K562 (cell line): ENCODE results near the gene FEN1. TPM values are rescaled to one million over a fixed set of nuclear protein-coding genes. Genes with fewer than 3 reads are reported as not detected.

Experiments used
- ATAC-seq: fragments of 200-7000 bp; cut with Tn5 transposase; 3 replicates; pipeline ENCODE4 v1.9.1; 2020; ENCODE audit warnings: moderate library complexity
- BruUV-seq: library from RNA; stranded (reverse); fragments of 400-500 nt; replicated peaks from 2 replicates; lab custom pipeline; 2021; lab: Mats Ljungman, UMichigan
- CTCF ChIA-PET: fragments of 300-600 bp; formaldehyde crosslinking; extraction: SDS; loops from one replicate; lab custom pipeline; 2021; ENCODE audit warnings: low intra/inter-chr PET ratio; lab: Yijun Ruan, JAX
- POLR2A ChIA-PET: fragments of 300-600, 350-650 bp; sonication (Branson Sonifier 250); formaldehyde crosslinking; extraction: SDS; loops from one replicate; lab custom pipeline; 2021; ENCODE audit warnings: antibody characterized with exemption, inconsistent platforms; lab: Yijun Ruan, JAX
- DNase-seq, 4 experiments: peaks; one replicate each; pipeline versions ENCODE4 v3.0.0 to v3.0.0-alpha.2; 2011 to 2018; ENCODE audit warnings: low spot score in 3 of 4, mixed read lengths in 3 of 4; ENCODE audit errors: extremely low read depth in 1 of 4
- FAIRE-seq: peaks from 2 replicates; lab custom pipeline; 2011; peaks lifted over from hg19 to GRCh38; lab: Jason Lieb, UNC
- H2AFZ ChIP-seq: 2 replicates; pipeline ENCODE4 v1.6.0; 2011; ENCODE audit warnings: low read depth, low read length, control low read depth, inconsistent platforms
- H3K27ac ChIP-seq: fragments of 200-600 bp; 3 replicates; pipeline ENCODE4 v1.8.0; 2011; ENCODE audit warnings: low read depth, mild to moderate bottlenecking, control low read depth, inconsistent platforms, low read length, moderate library complexity, mixed read lengths; ENCODE audit errors: extremely low read depth
- H3K27me3 ChIP-seq, 2 experiments: fragments of 300-600 bp in 1 of 2; 2 replicates in 1 of 2; 3 replicates in 1 of 2; pipeline versions ENCODE4 v1.6.0 to v1.8.0; 2011; ENCODE audit warnings: inconsistent platforms in 2 of 2, low read length in 2 of 2, mild to moderate bottlenecking in 1 of 2, mixed read lengths in 1 of 2, moderate library complexity in 1 of 2; ENCODE audit not compliant: control insufficient read depth in 2 of 2, insufficient read depth in 2 of 2
- H3K36me3 ChIP-seq: fragments of 300-600 bp; 3 replicates; pipeline ENCODE4 v1.8.0; 2011; ENCODE audit warnings: mild to moderate bottlenecking, low read length, inconsistent platforms; ENCODE audit not compliant: control insufficient read depth, insufficient read depth
- H3K4me1 ChIP-seq, 2 experiments: fragments of 200-600 bp in 1 of 2; replicated peaks in 1 of 2; 2 replicates in 1 of 2; 3 replicates in 1 of 2; pipeline versions ENCODE4 v1.5.1 to v1.8.0; 2011; ENCODE audit warnings: inconsistent platforms in 2 of 2, low read length in 2 of 2, mild to moderate bottlenecking in 1 of 2, mixed read lengths in 1 of 2, moderate library complexity in 1 of 2; ENCODE audit not compliant: control insufficient read depth in 2 of 2, insufficient read depth in 2 of 2
- H3K4me2 ChIP-seq: 2 replicates; pipeline ENCODE4 v1.6.1; 2011; ENCODE audit warnings: low read length, control low read depth, inconsistent platforms, mixed read lengths; ENCODE audit not compliant: insufficient read depth
- H3K4me3 ChIP-seq: fragments of 200-600 bp; sonication (generic), shearing (Covaris generic); 2 replicates; pipeline ENCODE4 v1.5.1; 2016; ENCODE audit warnings: control low read depth, inconsistent platforms
- H3K79me2 ChIP-seq: fragments of 200-600 bp; 3 replicates; pipeline ENCODE4 v1.8.0; 2011; ENCODE audit warnings: low read length, inconsistent platforms; ENCODE audit not compliant: control insufficient read depth, insufficient read depth
- H3K9ac ChIP-seq, 2 experiments: 2 replicates each; pipeline versions ENCODE4 v1.6.0 to v1.6.1; 2011; ENCODE audit warnings: low read depth in 2 of 2, low read length in 2 of 2, control low read depth in 1 of 2, inconsistent platforms in 1 of 2, mild to moderate bottlenecking in 1 of 2, mixed read lengths in 1 of 2; ENCODE audit not compliant: insufficient read depth in 1 of 2
- H3K9me1 ChIP-seq: one replicate; pipeline ENCODE4 v1.6.0; 2011; ENCODE audit warnings: inconsistent platforms, mild to moderate bottlenecking, low read length, moderate library complexity; ENCODE audit not compliant: control insufficient read depth, insufficient read depth
- H3K9me3 ChIP-seq: replicated peaks from 2 replicates; pipeline ENCODE4 v1.5.1; 2011; ENCODE audit warnings: low read depth, low read length, inconsistent platforms; ENCODE audit not compliant: control insufficient read depth, insufficient read depth
- H4K20me1 ChIP-seq: replicated peaks from 2 replicates; pipeline ENCODE4 v1.6.1; 2011; ENCODE audit warnings: low read length, inconsistent platforms, mixed read lengths; ENCODE audit not compliant: control insufficient read depth, insufficient read depth
- BRF2 ChIP-seq: IDR thresholded peaks from 3 replicates; pipeline ENCODE4 v1.6.1; 2011; ENCODE audit warnings: borderline replicate concordance, mild to moderate bottlenecking; ENCODE audit not compliant: insufficient read length, insufficient read depth
- CTBP1 ChIP-seq: fragments of 450-650 bp; IDR thresholded peaks from 2 replicates; pipeline ENCODE4 v1.6.1; 2016; ENCODE audit warnings: borderline replicate concordance
- E2F5 ChIP-seq: sonication (generic); formaldehyde crosslinking; IDR thresholded peaks from 2 replicates; pipeline ENCODE4 v1.8.0; 2022; ENCODE audit warnings: mild to moderate bottlenecking, missing genetic modification reagents
- ETS1 ChIP-seq: conservative IDR thresholded peaks from 2 replicates; pipeline ENCODE4 v1.6.1; 2011; ENCODE audit warnings: low read depth, mild to moderate bottlenecking, low read length; ENCODE audit not compliant: control insufficient read depth
- KDM1A ChIP-seq, 2 experiments: fragments of 450-650 bp; IDR thresholded peaks; 2 replicates each; pipeline ENCODE4 v1.6.1; 2016; ENCODE audit warnings: mild to moderate bottlenecking in 2 of 2
- MLLT1 ChIP-seq, 2 experiments: fragments of 450-650 bp; IDR thresholded peaks; 2 replicates each; pipeline ENCODE4 v1.6.1; 2016
- MTA3 ChIP-seq: fragments of 450-650 bp; formaldehyde crosslinking; IDR thresholded peaks from 2 replicates; pipeline ENCODE4 v1.6.1; 2017; ENCODE audit warnings: mild to moderate bottlenecking, borderline replicate concordance
- MYC ChIP-seq, 2 experiments: fragments of 250-450 bp in 1 of 2; sonication (Bioruptor Pico) in 1 of 2; IDR thresholded peaks; 2 replicates each; pipeline versions ENCODE4 v1.5.1 to v1.6.1; 2012 to 2021; ENCODE audit warnings: low read depth in 2 of 2, borderline replicate concordance in 1 of 2, improper control_type of control experiment in 1 of 2, low read length in 1 of 2, mild to moderate bottlenecking in 1 of 2, moderate library complexity in 1 of 2
- PHF21A ChIP-seq: fragments of 450-650 bp; IDR thresholded peaks from 2 replicates; pipeline ENCODE4 v1.6.1; 2017; ENCODE audit warnings: low read depth, borderline replicate concordance
- POLR2AphosphoS5 ChIP-seq: IDR thresholded peaks from 2 replicates; pipeline ENCODE4 v1.6.1; 2011; ENCODE audit warnings: mild to moderate bottlenecking, low read depth, low read length, moderate library complexity; ENCODE audit not compliant: control insufficient read depth, insufficient read depth
- RFX1 ChIP-seq: fragments of 450-650 bp; IDR thresholded peaks from 2 replicates; pipeline ENCODE4 v1.6.1; 2016; ENCODE audit warnings: mild to moderate bottlenecking, moderate library complexity
- TCF7L2 ChIP-seq: fragments of 150-350 bp; IDR thresholded peaks from 2 replicates; pipeline ENCODE4 v1.6.1; 2016; ENCODE audit warnings: low read depth, mild to moderate bottlenecking, low read length, moderate library complexity
- THRB ChIP-seq: fragments of 450-650 bp; formaldehyde crosslinking; conservative IDR thresholded peaks from 2 replicates; pipeline ENCODE4 v1.4.0; 2022; ENCODE audit warnings: mild to moderate bottlenecking, missing genetic modification characterization
- WGBS: fragments of 100-300 bp; shearing (Covaris generic); methylation state at CpG from one replicate; pipeline ENCODE4 v1.1.6; 2016; ENCODE audit warnings: low coverage, mixed read lengths; ENCODE audit not compliant: insufficient coverage; ENCODE audit errors: missing lambda C conversion rate; 5-methylcytosine and 5-hydroxymethylcytosine counted together
- in situ Hi-C: fragments of 300-500 bp; cut with MboI; formaldehyde crosslinking; loops from 4 replicates; pipeline ENCODE4 v1.15.0; 2018; ENCODE audit warnings: inconsistent platforms, mixed read lengths
- intact Hi-C: fragments of 100-400 bp; cut with micrococcal nuclease; formaldehyde crosslinking; loops from 2 replicates; pipeline ENCODE4 v1.14.2; 2022
- polyA plus RNA-seq, 8 experiments: library from polyadenylated mRNA; depleted of rRNA in 4 of 8; stranded (reverse) in 5 of 8; unstranded in 3 of 8; fragments of >200 nt; fragmentation: Nextera tagmentation in 2 of 8; fragmentation: Illumina TruSeq in 1 of 8; extraction: Ambion mirVana in 2 of 8; extraction: Trizol in 1 of 8; gene quantifications; 2 replicates each; pipeline versions ENCODE4 v1.2.1 to v1.2.3, GENCODE V29; 2011 to 2014; ENCODE audit warnings: inconsistent platforms in 1 of 8, missing spikeins in 1 of 8
- total RNA-seq, 7 experiments: library from RNA; depleted of rRNA in 6 of 7; stranded (reverse); fragments of >200 nt in 6 of 7; fragmentation: Illumina TruSeq in 2 of 7; extraction: Trizol in 2 of 7; gene quantifications; 2 replicates each; pipeline versions ENCODE4 v1.2.1 to v1.2.3, GENCODE V29; 2011 to 2021; ENCODE audit warnings: low replicate concordance in 1 of 7

The FEN1 gene
- total and polyA plus RNA-seq, 9 of the 15 experiments (the other 6 are each of a cell fraction or from before 2014, with no cell fraction given) = 58.1 to 156 (median 137) TPM

GRCh38 chr11:61791737-61792309 lies 888 bp upstream of the FEN1 start:
- FAIRE-seq (peak; percentile 79), DNase-seq (peak; percentile 52 to 84 (median 63)), ATAC-seq (peak; percentile 72)
- Histone ChIP-seq H3K36me3 (peaks cover 73% of the 10 kb centered on the region), H4K20me1 (no peaks in the 10 kb centered on the region; the same call in 1 of the 2 replicates), H3K9me1 (no peaks in the 10 kb centered on the region), H3K4me2 (peak overlapping the region; percentile 97), H3K27ac (peak overlapping the region; percentile 100), H3K9ac (peak overlapping the region; percentile 100), H3K27me3 (no peaks in the 10 kb centered on the region), H3K79me2 (peaks cover 71% of the 10 kb centered on the region), H3K4me1 (peaks cover 14 to 16% of the 10 kb centered on the region in 2 experiments; a peak in 4 of 5 replicates), H3K4me3 (peak overlapping the region; percentile 83), H2AFZ (peak overlapping the region; percentile 99), H3K9me3 (no peaks in the 10 kb centered on the region)
- ChIA-PET POLR2A (interaction anchor here (0.6 to 3.0 kb wide), 27 partner anchors 9 to 393 kb away, joined by 3 to 23 read pairs (median 6); partner anchors contain the start of genes BEST1, FADS1 and FTH1), CTCF (no interaction called here)
- 3% methylated on average over 14 of the region's 14 CpGs for WGBS
- TSS peak; percentile 82 for BruUV-seq
- in situ Hi-C loops (loop anchor here (5.0 kb wide), 1 partner anchor 45 kb away; no protein-coding TSS in a partner anchor), intact Hi-C loops (loop anchor here (1.0 kb wide), 1 partner anchor 42 kb away; no protein-coding TSS in a partner anchor)
- TF ChIP-seq RFX1 (peak; percentile 22; the same call in 1 of the 2 replicates), PHF21A (0 out of 2 replicates have a peak, but pooled peaks have one; percentile 3), CTBP1 (0 out of 2 replicates have a peak, but pooled peaks have one; percentile 12), TCF7L2 (no peak), THRB (0 out of 2 replicates have a peak, but pooled peaks have one; percentile 29), KDM1A (IDR thresholded peaks at IDR 0.05) (peak; percentile 48 to 72; a peak in 2 of 4 replicates), E2F5 (no peak), POLR2AphosphoS5 (peak; percentile 47; the same call in 1 of the 2 replicates), BRF2 (no peak), ETS1 (0 out of 2 replicates have a peak, but pooled peaks have one; percentile 10), MYC (IDR thresholded peaks at IDR 0.05; ENCODE audit: low read depth, low read length) (peak; percentile 18; the same call in 1 of the 2 replicates), MYC (CRISPR knock-in tag; IDR thresholded peaks at IDR 0.05; ENCODE audit: borderline replicate concordance, low read depth) (no peak), MTA3 (0 out of 2 replicates have a peak, but pooled peaks have one; percentile 9), MLLT1 (IDR thresholded peaks at IDR 0.05) (peak; percentile 19 to 57; a peak in 1 of 4 replicates)
